Measurements from ENCODE around the gene NOTUM.

The NOTUM gene

DNA sequence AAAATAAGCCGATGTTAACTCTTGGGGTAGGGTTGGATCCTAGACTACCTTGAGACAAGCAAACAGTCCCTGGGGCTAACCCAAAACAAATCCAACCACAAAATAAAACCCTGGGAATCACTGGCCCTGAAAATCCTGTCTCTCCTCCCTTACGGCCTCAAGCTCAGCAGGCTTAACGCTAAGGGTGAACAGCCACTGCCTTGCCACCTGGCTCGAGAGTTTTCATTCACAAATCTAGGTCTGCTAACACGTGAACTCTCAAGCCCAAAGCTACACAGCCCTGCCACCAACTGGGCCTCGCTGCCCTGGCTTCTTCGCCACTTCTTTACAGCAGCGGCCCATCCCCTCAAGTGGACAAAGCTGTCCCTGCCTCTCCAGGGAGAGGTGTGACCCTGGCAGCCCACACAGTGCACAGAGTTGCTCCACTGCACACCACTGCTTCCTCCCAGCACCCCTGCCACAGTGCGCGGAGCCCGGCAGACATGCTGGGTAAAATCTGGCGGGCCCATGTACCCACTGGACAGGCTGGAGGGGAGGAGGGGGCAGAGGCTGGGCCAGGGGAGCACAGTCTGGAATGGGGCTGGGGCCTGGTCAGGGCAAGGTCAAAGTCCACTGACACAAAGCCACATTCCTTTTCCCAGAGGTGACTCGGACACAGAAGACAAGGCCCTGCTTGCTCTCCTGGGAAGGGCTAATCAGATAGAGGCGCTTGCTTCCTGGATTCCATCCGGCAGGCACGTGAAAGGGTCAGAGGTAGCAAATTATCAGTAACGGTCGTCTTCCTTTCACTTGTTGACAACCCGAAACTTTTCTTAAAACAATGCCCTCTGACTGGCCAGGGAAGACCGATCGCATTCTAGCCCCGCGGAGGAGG, 50.8 kb downstream of the NOTUM start:
- DNase-seq (ENCODE audit: low spot score): peak; percentile 63

DNA sequence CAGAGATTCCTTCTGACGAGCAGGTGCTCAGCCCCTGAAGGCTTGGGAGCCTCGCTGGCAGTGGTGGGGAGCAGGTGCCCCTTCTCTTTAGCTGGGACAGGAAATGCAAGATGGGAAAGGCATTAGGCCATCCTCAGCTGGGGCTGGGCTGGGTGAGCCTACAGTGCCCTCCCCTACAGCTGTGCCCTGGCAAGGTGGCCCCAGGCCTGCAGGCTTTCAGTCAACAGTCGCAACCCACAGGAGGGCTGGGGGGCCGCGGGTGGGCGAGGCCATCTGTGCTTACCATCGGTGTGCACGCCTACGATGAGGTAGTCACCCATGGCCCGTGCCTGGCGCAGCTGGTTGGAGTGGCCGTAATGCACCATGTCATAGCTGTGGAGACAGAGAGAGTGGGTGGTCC, 51.8 kb downstream of the NOTUM start:
- no peak for DNase-seq (ENCODE audit: low spot score)

DNA sequence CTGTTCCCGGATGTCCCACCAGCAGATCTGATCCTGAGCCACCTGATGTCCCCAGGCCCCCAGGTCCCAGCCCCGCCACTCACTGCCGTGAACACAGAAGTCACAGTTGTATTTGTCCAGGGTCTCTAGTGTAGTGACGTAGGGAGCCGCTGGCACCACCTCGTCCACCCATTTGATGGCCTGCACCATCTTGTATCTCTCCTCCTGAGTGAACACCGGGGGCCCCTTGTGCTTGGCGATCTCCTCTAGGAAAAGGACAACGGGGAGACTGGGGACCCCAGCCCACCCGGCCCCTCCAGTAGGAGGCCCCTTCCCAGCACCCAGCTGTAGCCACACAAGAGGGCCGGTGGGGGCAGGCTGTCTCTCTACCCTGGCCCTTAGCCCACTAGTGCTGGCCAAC, 52.2 kb downstream of the NOTUM start:
- no peak for DNase-seq (ENCODE audit: low spot score)

DNA sequence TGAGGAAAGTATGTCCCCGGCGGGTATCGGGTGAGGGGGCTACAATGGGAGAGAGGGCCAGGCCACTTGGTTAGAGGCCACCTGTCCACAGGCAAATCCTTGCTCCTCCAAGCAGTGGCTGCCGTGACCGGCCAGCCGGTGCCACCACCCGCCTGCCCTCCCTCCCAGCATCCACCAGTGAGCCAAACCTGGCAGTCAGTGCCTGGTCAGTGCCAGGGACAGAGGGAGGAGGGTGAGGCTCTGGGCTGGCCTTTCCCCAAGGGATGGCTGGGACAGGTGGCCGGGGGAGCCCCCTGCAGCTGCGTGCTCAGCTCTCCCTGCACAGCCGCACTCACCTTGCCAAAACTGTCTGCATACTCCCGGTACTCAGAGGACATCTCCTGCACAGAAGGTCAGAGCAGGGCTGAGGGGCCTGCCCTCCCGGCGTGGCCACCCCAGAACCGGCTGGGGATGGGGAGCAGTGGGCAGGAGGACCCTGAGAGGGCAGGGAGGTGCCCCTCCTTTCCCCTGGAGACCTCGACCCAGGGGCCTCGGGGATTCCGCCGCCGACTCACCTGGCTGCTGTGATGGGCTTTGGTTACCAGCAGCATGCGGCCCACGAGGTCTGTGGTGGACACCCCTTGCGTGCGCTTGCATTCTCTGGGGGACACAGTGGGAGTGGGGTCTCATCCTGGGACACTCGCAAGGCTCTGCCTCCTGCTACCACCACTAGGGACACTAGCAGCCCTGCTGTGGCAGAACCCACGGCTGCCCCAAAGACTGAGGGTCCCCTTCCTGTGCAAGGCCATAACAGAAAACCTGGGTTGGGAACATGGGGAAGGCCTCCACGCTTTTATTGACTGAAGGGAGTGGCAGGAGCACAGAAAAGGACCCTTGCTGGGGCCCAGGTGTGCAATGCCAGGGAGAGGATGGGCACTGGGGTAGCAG, 53.5 kb downstream of the NOTUM start:
- no peak for DNase-seq (ENCODE audit: low spot score)

DNA sequence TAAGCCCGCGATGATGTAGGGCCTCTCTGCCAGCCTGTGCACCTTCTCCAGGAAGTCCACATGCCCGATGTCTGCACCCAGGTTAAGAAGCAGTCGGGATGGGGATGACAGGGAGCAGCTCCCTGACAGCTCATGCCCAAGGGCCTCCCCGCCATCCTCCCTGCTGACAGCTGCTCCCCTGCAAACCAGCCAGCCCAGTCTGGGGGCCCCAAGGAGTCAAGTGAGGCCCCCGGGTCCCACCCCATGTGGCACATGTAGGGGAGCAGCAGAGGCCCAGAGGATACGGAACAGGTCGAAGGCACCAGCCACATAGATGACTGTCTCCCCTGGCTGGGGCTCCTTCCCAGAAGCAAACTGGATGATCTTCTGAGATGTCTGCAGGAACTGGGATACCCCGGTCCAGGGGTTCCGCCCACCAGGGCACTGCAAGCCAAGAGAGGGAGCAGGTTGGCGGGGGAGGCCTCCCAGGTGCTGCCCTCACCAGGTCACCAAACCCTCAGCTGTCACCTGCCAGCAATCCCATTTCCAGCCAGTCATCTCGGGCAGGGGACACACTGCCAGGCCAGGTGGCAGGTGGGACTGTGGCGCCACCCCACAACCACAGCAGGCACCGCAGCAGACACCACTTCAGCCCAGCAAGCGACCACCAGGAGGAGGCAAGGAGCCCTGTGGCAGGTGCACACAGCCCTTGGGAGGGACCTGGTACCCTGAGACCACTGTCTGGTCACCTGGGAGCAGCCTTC, 54.3 kb downstream of the NOTUM start:
- no peak for DNase-seq (ENCODE audit: low spot score)

DNA sequence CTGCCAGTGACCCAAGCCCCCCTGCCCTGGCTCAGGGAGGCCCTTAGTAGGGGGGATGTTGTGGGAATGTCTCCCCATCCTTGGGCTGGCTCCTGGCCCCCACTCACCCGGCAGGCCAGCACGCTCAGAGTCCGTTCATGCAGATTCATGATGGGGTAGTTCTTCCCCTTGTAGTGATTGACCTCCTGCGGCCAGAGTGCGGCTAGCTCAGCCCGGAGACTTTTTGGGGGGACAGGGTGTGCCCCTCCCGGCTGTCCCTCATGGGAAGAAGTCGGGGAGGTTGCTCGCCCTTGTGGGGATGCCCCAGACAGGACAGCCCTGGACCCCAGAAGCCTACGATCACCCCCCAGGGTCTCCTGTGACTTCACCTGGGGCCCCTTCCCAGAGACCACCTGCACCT, 55.0 kb downstream of the NOTUM start:
- no peak for DNase-seq (ENCODE audit: low spot score)

DNA sequence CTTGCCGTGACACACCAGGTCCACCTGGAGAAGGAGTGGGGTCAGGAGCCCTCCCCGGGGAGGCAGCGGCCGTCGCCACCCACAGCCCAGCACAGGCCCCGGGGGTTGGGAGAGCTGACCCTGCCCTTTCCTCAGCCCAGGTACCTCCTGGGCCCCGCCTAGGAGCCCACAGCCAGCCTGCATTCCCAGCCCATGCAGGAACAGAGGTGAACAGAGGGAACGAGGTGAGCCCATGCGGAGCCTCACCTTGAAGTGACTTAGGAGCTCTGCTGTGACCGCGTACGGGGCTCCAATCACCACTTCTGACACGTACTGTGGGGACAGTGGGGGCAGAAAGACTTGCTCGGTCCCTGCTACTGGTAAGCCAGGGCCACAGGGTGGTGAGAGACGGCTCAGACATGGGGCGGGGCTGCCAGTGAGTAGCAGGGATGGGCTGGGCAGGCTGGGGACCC, 55.5 kb downstream of the NOTUM start:
- DNase-seq (ENCODE audit: low spot score): no peak

DNA sequence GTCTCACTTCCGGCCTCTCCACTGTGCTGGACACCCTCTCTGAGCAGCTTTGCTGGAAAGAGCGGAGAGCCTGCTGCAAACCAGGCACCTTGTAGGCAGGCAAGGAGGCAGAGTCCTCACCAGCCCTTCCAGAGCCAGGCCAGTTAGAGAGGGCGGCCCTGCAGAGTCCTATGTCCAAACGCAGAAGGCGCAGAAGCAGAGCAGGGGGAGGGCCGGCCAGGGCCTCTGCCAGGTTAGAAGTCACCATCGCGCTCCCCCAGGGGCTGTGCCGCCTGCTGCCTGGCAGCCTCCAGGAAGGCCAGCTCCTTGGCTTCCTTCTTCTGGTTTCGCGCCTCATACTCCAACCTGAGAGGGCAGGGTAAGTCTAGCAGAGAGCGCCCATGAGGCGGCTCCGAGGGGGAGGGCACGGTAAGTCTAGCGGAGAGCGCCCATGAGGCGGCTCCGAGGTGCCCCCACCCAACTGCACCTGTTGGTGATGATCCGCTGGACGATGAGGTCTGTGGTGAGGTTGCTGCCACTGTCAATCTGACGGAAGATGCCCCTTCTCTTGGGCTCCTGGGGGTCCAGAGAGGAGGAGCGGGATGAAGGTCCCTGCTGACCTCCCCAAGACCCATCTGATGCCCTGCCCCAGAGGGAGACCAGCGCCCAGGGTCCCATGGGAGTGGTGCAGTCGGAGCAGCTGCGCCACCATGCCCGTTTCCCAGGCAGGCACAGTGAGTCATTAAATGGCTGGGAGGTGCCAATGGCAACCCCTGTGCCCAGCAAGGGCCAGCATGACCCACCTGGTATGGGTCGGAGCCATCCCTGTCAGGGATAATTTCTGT, 56.2 kb downstream of the NOTUM start:
- no peak for DNase-seq (ENCODE audit: low spot score)

DNA sequence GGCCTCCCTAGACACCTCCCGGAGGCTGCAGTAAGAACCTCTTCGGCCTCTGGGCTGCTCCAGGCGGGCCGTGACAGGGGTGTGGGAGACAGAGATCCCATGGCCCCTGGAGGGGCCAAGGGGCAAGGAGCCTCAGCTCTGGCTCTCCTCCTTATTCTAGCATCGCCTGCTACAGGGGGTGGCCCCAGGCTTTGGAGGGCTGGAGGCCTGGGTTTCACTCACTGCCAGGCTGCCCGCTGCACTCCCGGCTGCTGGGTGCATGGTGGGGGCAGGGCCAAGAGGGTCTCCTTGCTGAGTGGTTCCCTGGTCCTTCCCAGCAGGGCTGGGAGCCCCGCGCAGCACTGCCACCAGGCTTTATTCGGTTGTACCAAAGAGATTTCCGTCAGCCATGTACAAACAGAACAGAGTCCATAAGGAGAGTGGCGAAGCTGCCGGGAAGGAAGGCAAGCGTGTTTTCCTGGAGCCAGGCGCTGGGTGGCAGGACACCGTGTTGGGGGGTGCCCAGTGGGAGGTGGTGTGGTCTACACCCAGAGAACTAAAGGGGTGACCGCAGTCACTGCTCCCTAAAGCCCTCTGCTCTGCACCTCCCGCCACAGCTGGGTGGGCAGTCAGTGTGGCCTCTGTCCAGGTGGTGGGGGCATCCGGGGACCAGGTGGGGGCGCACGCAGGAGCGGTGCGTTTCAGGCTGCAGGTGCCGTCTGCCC, 56.9 kb downstream of the NOTUM start:
- no peak for DNase-seq (ENCODE audit: low spot score)

DNA sequence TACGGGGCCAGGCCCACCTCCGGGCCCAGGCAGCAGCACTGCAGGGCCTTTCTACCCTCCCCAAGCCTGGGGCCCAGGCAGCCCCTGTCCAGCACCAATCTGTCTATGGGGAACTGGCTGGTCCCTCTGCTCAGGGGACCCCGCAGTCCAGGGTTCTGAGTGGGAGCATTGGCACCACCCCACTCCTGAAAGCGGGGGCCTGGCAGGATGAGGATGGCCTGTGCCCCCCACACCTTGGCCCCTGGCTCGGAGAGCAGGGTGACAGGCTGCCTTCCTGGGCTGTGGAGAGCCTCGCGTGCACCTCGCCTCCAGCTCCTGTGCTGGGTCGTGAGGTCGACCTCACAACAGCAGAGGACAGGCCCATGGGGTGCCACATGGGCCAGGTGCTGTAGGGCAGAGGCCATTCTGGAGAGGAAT, 57.6 kb downstream of the NOTUM start:
- DNase-seq (ENCODE audit: low spot score): no peak

DNA sequence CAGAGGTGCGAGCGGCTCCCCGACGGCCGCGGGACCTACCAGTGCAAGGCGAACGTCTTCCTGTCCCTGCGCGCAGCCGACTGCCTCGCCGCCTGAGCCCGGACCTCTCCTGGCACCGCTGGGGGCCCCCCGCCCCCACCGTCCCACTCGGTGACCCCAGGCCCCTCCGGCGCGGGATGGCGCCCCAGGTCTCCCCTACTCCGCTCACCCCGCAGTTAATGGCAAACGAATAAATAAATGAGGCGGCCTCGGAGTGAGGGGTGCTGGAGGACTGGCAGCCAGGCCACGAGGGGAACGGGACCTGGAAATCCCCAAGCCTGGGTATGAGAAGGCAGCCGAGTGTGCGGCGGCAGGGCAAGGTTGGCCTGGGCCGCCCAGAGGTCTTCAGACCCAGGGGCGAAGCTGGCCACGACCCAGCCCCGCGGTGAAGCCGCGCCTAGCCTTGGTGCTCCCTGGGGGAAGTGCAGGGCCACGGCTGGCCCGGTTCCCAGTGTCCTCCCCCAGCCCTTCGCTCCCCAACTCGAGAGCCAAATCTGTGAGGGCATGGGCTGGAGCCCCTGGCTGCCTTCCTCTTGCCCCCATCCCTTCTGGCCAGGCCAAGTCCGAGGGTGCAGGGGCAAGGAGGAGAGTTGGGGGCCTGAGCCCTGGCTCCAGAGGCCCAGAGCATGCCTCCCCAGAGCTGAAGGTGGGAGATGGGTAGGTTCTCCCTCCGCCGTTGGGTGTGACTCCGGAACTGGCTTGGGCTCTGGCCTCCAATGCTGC, 58.2 kb downstream of the NOTUM start:
- no peak for DNase-seq (ENCODE audit: low spot score)

Measured in RKO (cell line).